ENCODE measurements around the gene TPSG1.
"Not testable (repeated sequence)": the region's sequence is repeated elsewhere in the genome, so short reads cannot be mapped to it uniquely, and the experiment has no call there.

Gene TPSG1

DNA sequence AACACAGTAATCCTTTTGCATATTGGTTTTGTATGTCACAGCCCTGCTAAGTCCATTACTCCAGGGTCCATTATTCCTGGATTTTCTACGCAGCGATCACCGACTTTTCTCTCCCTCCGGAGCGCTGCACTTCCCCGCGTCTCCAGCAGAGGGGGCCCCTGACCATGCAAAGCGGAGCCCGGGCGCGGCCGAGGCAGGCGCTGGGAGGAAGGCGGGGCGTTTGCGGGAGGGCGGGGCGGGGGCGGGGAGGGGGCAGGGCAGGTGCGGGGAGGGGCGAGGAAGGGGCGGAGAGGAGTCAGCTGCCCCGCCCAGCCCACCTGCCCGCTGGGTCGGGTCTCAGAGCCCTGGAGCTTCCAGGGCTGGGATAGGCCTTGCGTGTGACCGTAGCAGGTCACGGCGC lies 11.6 kb upstream of the TPSG1 start:
- not testable (repeated sequence) for DNase-seq (ENCODE audit: low read depth); H3K4me3 ChIP-seq (ENCODE audit: low read depth, low read length)

DNA sequence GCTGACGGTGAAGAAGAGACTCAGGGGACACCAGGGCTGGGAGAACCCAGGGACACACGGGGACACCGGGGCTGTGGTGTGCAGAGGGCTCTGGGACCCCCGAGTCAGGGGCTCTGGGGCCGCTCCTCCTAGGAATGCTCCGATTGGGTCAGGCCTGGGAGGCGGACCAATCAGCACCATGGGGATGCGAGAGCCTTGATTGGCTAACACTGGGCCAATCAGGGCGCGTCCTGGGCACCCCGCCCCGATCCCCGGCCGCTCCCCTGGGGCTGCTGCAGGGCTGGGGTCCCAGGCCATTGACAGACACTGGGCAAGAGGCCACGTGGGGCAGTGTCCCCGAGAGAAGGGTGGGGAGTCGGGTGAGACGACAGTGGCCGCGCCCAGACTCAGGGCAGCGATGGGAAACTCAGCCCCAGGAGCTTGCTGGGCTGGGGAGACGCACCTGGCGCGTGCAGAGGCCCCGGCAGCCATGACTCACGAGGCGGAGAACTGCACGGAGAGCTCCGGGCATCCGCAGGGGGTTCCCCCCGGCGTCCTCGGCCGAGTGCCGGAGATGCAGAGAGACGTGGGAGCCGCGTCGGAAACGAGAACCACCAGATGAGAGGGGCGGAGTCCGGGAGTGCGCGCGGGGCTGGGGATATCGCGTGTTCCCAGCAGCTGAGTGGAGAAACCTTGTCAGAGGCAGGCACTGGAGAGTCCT lies 7.1 kb upstream of the TPSG1 start:
- DNase-seq (ENCODE audit: low read depth); H3K4me3 ChIP-seq (ENCODE audit: low read depth, low read length): not testable (repeated sequence)

DNA sequence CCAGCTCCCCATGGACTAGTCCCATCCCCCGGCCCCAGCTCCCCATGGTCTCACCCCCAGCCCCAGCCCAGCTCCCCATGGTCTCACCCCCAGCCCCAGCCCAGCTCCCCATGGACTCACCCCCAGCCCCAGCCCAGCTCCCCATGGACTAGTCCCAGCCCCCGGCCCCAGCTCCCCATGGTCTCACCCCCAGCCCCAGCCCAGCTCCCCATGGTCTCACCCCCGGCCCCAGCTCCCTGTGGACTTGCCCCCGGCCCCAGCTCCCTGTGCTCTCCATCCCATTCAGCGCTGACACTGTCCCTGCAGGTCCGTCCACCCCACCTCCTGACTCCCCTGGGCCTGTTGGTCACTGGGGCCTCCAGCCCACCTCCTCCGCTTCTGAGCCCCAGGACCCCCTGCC lies 6.2 kb upstream of the TPSG1 start:
- H3K4me3 ChIP-seq (ENCODE audit: low read depth, low read length); DNase-seq (ENCODE audit: low read depth): not testable (repeated sequence)

DNA sequence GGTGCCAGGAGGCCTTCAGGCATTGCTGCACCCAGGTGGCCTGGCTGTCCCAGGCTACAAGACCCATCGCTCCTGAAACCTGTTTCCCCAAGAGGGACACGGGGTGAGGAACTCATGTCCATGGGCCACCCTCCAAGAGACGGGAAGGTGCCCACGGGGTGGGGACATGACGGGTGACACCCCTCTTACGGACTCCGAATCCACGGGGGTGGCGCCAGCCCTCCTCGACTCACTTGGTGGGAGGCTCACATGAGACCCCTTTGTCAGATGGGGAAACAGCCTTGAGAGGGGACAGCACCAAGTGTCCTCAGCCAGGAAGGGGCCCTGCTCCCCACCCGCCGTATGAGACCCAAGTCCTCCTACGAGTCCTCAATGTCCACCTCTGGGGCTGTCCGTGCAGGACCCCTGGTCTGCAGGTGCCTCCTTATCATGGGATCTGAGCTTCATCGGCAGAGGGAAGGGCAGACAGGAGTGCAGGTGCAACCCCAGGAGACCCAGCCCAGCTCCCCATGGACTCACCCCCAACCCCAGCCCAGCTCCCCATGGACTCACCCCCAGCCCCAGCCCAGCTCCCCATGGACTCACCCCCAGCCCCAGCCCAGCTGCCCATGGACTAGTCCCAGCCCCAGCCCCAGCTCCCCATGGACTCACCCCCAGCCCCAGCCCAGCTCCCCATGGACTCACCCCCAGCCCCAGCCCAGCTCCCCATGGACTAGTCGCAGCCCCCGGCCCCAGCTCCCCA lies 5.6 kb upstream of the TPSG1 start:
- not testable (repeated sequence) for H3K4me3 ChIP-seq (ENCODE audit: low read depth, low read length); DNase-seq (ENCODE audit: low read depth)

DNA sequence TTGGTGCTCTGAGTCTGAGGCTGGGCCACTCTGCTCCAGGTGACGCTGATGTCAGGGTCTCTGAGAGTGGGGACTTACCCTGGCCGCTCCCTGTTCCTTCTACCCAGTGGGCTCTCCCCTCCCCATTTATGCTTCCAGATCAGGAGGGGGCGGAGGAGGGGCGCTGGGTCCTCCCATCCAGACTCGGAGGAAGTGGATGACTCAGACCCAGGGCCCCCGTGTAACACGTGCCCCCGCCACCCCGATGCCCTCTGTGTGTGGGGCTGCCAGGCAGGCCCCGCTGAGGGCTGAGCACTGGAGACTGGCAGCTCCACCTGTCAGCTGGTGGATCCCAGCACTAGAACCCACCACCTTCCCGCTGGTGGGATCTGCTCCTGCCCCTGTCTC lies 5.0 kb upstream of the TPSG1 start, which contains the start of gene TPSB2:
Gene TPSB2 (minus strand): TSS at position 101 of the 387 bp plus-strand sequence. CDS start 233 bp downstream, outside the sequence.
- H3K4me3 ChIP-seq (ENCODE audit: low read depth, low read length); DNase-seq (ENCODE audit: low read depth): not testable (repeated sequence)

DNA sequence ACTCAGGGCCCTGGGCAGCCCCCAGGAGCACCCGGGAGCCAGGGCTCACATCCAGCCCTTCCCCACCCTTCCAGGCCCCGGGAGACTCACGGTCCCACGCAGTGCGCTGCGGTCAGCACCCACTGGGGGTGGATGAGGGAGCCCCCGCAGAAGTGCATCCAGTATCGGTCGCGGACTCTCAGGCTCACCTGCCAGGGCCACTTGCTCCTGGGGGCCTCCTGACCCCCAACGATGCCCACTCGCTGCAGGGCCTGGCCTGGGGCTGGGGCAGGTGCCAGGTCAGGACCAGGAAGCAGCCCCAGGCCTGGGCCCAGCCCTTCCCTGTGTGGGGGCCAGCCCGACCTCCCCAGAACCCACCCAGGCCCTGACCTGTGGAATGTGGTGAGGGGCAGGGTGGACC lies 4.4 kb upstream of the TPSG1 start:
- not testable (repeated sequence) for H3K4me3 ChIP-seq (ENCODE audit: low read depth, low read length); DNase-seq (ENCODE audit: low read depth)

DNA sequence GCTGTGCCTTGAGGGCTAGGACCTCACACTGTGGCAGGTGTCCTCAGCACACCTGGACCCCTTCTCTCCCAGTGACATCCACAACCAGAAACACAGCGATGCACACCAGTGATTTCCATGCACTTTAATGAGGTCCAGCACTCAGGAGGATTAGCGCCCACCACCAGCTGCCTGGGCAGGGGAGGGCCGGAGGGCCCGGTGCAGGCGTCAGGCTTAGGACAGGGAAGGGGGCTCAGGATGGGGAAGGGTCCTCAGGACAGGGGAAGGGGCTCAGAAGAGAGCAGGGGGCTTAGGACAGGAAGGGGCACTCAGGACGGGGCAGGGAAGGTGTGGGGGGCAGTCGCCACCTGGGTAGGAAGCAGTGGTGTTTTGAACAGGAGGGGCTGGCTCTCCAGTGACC lies 3.2 kb upstream of the TPSG1 start:
- H3K4me3 ChIP-seq (ENCODE audit: low read depth, low read length); DNase-seq (ENCODE audit: low read depth): not testable (repeated sequence)

DNA sequence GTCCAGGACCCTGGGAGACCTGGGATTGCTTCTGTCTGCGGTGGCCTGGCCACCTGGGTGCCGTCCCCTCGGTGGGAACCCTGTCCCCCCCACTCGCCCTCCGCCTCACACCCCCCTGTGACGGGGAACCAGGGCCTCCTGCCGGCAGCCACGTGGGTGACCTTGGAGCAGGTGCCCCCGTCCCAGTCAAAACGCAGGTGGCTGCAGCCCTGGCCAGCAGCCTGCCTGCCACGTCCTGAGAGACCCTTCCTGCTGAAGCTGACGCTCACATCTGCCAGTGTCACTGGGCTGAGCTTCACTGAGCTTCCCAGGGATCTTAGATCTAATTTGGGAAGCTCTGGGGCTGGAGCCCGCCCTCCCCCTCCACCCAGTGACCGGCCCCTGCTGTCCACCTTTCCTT lies 1.6 kb upstream of the TPSG1 start:
- H3K4me3 ChIP-seq (ENCODE audit: low read depth, low read length); DNase-seq (ENCODE audit: low read depth): not testable (repeated sequence)

DNA sequence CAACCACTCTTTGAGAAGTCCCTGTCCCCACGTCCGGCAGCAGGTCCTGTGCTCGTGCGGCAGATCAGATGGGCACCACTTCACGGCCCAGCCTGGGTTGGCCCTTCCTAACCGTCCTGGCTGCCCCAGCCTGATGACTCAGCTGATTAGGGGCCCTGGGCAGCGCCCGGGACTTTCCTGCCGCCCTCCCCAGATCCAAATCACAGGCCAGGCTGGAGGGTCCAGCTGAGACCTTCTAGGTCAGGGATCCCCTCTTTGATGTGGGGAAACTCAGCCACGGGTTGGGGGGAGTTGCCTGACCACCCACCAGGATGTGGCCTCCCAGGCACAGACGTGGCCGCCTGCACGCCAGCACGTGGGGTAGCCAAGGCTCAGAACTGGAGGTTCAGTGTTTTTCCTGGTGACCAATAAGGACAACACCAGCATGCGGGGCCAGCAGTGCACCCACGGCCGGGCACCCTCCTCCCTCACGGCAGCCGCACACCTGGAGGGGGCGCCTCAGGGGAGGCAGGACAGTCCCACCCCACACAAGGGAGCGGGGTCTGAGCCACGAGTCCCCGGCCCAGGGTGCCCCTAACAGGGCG lies 752 bp upstream of the TPSG1 start:
- not testable (repeated sequence) for H3K4me3 ChIP-seq (ENCODE audit: low read depth, low read length); DNase-seq (ENCODE audit: low read depth)

DNA sequence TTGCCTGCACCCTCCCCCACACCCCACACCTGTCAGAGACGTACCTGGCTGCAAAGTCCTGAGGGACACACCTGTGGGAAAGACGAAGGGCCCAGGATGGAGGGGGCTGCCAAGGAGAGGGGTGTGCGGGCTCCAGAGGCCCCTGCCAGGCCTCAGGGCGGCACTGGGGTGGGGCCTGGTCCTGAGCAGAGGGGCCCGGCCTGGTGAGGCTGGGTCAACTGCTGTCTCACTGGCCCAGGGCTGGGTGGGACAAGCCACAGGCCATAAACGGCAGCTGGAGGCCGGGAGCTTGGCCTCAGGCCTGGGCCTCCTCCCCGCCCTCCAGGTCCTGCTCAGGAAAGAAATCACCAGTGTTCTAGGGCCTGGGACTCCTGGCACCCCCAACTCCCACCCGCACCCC lies 510 bp downstream of the TPSG1 start:
- H3K4me3 ChIP-seq (ENCODE audit: low read depth, low read length) = no peak overlapping the region
- no peak for DNase-seq (ENCODE audit: low read depth)

DNA sequence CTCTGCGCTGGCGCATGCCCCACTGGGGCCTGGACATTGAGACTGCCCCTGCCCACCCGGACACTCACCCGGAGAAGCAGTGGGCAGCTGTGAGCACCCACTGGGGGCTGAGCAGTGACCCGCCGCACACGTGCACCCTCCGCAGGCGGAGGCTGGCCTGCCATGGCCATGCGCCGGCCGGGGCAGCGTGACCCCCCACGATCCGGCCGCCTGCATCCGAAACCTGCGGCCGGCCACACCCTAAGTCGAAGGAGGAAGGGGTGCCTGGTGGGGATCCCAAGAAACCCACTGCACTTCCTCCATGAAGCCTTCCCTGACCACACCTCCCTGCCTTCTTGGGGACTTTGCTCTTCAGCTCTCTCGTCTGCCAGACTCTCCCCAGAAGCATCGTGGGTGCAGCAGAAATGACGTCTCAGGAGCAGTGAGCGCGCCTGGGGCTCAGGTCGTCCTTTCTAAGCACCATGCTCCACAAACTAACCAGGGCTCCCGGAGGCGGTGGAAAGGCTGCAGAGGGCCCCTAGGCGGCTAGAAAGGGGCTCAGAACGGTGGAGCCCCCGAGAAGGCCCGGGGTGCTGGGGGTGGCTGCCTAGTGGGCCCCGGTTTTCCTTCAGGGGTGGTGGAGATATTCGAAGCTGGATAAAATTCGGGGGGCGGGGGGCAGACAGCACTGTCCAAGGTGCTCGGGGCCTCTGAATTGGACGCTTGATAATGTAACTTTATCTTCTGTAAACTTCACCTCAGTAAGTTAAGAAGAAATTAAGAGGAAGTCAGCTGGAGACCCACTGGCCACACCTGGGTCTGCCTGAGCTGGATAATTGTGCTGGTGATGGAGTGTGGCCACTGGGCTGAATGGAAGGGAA lies 1.5 kb downstream of the TPSG1 start:
- no peak overlapping the region for H3K4me3 ChIP-seq (ENCODE audit: low read depth, low read length)
- DNase-seq (ENCODE audit: low read depth) = no peak

DNA sequence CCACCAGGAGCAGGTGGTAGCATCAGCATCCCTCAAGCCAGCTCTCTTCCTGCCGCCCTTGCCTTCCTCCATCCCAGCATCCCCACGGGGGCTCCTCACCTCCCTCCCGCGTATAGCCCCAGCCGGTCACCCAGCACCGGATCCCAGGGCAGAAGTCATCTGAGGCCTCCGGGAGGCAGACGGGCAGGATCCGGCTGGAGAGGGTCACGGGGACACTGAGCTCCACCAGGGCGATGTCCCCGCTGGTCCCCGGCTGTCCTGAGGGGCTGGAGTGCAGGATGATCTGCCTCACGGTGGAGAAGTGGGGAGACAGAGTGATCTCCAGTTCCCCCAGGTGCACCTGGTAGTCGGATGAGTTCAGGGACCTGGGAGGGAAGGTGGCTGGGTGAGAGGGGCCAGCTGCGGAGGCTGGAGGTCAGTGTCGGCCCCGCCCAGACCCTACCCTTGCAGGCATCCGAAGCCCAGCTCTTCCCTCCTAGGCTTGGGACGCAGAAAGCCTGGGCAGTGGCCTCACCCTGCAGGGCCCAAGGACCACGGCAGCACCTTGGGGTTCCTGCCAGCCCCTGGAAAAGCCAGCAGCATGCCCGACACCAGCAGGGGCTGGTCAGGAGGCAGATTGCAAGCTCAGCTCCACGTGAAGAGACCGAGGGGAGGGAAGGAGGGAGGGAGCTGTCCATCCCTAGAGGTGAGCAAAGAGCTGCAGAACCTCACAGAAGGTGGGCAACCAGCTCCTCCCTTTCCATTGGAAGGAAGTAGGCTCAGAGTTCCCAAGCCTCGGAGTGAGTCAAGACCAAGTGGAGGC lies 2.3 kb downstream of the TPSG1 start:
- H3K4me3 ChIP-seq (ENCODE audit: low read depth, low read length) = no peak overlapping the region
- DNase-seq (ENCODE audit: low read depth) = no peak

DNA sequence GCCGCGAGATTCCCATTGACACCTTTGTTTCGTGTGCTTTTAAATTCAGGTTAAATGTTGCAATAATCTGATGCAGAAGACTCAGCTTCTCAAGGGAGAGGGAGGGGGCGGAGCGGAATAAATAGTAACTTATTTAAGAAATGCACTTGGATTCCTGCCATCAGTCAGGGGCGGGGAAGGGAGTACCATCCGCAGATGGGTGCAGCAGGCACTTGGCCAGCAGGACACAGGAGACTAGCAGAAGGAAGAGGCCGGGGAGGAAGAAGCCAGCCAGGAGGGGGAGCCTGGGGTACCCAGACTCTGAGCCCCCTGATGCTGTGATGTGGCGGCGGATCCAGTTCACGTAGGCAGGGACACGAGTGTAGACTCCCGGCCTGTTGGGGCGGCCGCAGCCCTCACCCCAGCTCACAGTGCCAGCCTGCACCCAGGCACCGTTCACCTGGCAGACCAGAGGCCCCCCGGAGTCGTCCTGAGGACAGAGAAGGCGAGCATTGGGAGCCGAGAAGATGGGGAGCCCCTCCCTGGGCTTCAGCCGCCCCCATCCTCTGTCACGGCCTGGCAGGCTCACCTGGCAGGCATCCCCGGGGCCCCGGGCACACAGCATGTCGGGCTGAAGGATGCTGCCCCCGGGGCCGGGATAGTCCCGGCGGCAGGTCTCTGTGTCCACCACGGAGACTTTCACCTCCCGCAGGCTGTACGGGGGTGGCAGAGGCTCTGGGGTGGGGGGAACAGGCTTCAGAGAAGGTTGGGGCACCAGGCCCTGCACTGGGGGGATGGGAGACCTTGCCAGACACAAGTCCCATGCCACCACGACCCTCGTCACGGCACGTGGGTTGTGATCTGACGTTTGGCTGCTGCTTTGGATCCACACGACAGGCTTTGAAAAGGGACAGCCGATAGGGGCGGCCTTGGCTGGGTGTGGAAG lies 3.2 kb downstream of the TPSG1 start:
- DNase-seq (ENCODE audit: low read depth) = no peak
- no peak overlapping the region for H3K4me3 ChIP-seq (ENCODE audit: low read depth, low read length)

DNA sequence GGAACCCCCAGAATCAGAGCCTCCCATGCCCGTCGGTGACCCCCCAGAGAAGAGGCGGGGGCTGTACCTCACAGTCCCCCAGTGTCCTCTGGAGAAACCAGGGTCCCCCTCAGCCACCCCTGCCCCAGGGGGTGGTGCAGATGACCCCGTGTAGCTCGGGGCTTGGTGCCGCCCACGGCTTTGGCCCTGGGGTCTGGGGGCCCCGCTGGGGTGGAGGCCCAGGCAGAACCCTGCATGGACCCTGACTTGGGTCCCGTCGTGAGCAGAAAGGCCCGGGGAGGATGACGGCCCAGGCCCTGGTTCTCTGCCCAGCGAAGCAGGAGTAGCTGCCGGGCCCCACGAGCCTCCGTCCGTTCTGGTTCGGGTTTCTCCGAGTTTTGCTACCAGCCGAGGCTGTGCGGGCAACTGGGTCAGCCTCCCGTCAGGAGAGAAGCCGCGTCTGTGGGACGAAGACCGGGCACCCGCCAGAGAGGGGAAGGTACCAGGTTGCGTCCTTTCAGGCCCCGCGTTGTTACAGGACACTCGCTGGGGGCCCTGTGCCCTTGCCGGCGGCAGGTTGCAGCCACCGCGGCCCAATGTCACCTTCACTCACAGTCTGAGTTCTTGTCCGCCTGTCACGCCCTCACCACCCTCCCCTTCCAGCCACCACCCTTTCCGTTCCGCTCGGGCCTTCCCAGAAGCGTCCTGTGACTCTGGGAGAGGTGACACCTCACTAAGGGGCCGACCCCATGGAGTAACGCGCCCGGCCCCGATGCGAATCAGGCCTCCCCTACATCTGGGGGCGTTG lies 4.0 kb downstream of the TPSG1 start:
- H3K4me3 ChIP-seq (ENCODE audit: low read depth, low read length) = no peak overlapping the region
- DNase-seq (ENCODE audit: low read depth) = no peak

DNA sequence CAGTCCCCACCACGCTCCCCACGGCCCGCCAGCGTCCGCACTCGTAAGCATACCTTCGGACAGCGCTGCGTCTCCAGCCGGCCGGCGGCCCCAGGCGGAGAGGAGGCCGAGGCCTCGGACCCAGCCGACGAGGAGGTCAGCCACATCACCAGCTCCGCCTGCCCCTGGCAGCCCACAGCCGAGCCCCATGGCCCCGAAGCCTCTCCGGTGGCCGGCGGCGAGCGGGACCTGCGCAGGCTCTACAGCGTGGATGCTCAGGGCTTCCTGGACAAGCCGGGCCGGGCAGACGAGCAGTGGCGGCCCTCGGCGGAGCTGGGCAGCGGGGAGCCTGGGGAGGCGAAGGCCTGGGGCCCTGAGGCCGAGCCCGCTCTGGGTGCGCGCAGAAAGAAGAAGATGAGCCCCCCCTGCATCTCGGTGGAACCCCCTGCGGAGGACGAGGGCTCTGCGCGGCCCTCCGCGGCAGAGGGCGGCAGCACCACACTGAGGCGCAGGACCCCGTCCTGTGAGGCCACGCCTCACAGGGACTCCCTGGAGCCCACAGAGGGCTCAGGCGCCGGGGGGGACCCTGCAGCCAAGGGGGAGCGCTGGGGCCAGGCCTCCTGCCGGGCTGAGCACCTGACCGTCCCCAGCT lies 4.9 kb downstream of the TPSG1 start:
- DNase-seq (ENCODE audit: low read depth) = no peak

DNA sequence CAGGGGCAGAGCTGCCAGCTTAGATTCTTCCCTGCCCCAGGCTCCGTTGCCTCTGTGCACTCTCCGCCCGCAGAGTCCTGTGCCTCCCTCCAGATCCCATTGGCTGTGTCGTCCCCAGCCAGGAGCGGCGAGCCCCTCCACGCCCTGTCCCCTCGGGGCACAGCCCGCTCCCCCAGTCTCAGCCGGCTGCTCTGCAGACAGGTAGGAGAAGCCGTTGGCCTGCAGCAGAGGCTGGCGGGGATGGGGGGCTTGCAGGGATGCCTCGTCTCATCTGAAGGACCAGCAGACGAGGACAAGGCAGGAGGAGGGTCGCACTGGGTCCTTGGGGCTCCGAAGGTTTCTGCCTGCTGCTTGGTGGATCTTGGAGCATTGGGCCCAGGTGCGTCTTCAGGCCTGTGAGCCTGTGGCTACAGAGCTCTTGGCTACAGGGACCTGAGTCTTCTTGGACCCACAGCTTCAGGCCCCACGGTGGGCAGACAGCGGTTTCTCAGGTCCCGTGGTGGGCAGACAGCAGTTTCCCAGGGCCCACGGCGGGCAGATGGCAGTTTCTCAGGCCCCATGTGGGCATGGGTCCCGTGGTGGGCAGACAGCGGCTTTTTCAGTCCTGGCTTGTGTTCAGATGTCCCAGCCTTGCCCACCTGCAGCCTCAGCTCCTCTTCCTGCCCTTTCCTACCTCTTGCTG lies 6.0 kb downstream of the TPSG1 start:
- DNase-seq (ENCODE audit: low read depth) = no peak
- no peak overlapping the region for H3K4me3 ChIP-seq (ENCODE audit: low read depth, low read length)

More for the DNA sequence above, 4.9 kb downstream of the TPSG1 start:
- H3K4me3 ChIP-seq (ENCODE audit: low read depth, low read length) = no peak overlapping the region
